Neural cell (in vitro differentiated cells): Measurements from ENCODE around the gene KIF23. TPM values are rescaled to one million over a fixed set of nuclear protein-coding genes. Genes with fewer than 3 reads are reported as not detected.

Source experiments
- H2AFZ ChIP-seq: fragments of 200-600, 300-800 bp; sonication (generic), shearing (Covaris generic); 2 replicates; pipeline ENCODE4 v1.6.0; 2014; ENCODE audit warnings: low read depth, mild to moderate bottlenecking, antibody characterized with exemption, low read length, moderate library complexity
- H3F3A ChIP-seq: fragments of 200-600 bp; shearing (Covaris generic); 2 replicates; pipeline ENCODE4 v1.6.1; 2016; ENCODE audit warnings: mild to moderate bottlenecking, moderate library complexity, mixed read lengths, antibody characterized with exemption, low read length; ENCODE audit not compliant: insufficient read depth, poor library complexity, severe bottlenecking
- H3K27ac ChIP-seq: fragments of 200-600, 300-800 bp; sonication (generic), shearing (Covaris generic); 2 replicates; pipeline ENCODE4 v1.5.1; 2014; ENCODE audit warnings: mild to moderate bottlenecking, low read length, moderate library complexity
- H3K27me3 ChIP-seq: fragments of 300-800, 200-600 bp; sonication (generic), shearing (Covaris generic); 2 replicates; pipeline ENCODE4 v1.6.0; 2014; ENCODE audit warnings: mild to moderate bottlenecking, low read depth, low read length, moderate library complexity; ENCODE audit not compliant: insufficient read depth
- H3K36me3 ChIP-seq: fragments of 300-800, 200-600 bp; sonication (generic), shearing (Covaris generic); 2 replicates; pipeline ENCODE4 v1.5.1; 2014; ENCODE audit warnings: mild to moderate bottlenecking, antibody characterized with exemption, low read length, moderate library complexity; ENCODE audit not compliant: insufficient read depth
- H3K4me2 ChIP-seq: fragments of 300-800, 200-600 bp; sonication (generic), shearing (Covaris generic); 2 replicates; pipeline ENCODE4 v1.6.0; 2014; ENCODE audit warnings: mild to moderate bottlenecking, low read length
- H3K4me3 ChIP-seq: fragments of 300-800, 200-600 bp; sonication (generic), shearing (Covaris generic); 2 replicates; pipeline ENCODE4 v1.5.1; 2014; ENCODE audit warnings: mild to moderate bottlenecking, low read length, moderate library complexity
- H3K79me2 ChIP-seq: fragments of 200-600 bp; shearing (Covaris generic); replicated peaks from 2 replicates; pipeline ENCODE4 v1.6.0; 2014; ENCODE audit warnings: mild to moderate bottlenecking, low read length, moderate library complexity; ENCODE audit not compliant: insufficient read depth
- H3K9ac ChIP-seq: fragments of 300-800, 200-600 bp; sonication (generic), shearing (Covaris generic); 2 replicates; pipeline ENCODE4 v1.6.1; 2016; ENCODE audit warnings: mild to moderate bottlenecking, low read length, mixed read lengths
- H3K9me2 ChIP-seq: fragments of 200-600 bp; shearing (Covaris generic); 2 replicates; pipeline ENCODE4 v1.6.1; 2016; ENCODE audit warnings: mild to moderate bottlenecking, low read length, mixed read lengths; ENCODE audit not compliant: insufficient read depth
- H3K9me3 ChIP-seq: fragments of 200-600, 300-800 bp; sonication (generic), shearing (Covaris generic); 2 replicates; pipeline ENCODE4 v1.6.1; 2016; ENCODE audit warnings: mild to moderate bottlenecking, mixed run types, low read length, moderate library complexity, mixed read lengths
- H4K20me1 ChIP-seq: fragments of 200-600 bp; shearing (Covaris generic); 2 replicates; pipeline ENCODE4 v1.6.1; 2016; ENCODE audit warnings: mild to moderate bottlenecking, mixed run types; ENCODE audit not compliant: insufficient read depth
- CTCF ChIP-seq: fragments of 450-650 bp; IDR thresholded peaks from 2 replicates; pipeline ENCODE4 v1.5.1; 2014; ENCODE audit warnings: antibody characterized with exemption, mild to moderate bottlenecking, moderate library complexity; ENCODE audit not compliant: poor library complexity, severe bottlenecking
- EP300 ChIP-seq: fragments of 450-650 bp; conservative IDR thresholded peaks from 2 replicates; pipeline ENCODE4 v1.6.1; 2014; ENCODE audit warnings: antibody characterized with exemption, mild to moderate bottlenecking, moderate library complexity; ENCODE audit not compliant: poor library complexity, severe bottlenecking
- EZH2 ChIP-seq: fragments of 200-600, 300-800 bp; shearing (Covaris generic), sonication (generic); IDR thresholded peaks from 2 replicates; pipeline ENCODE4 v1.6.1; 2014; ENCODE audit warnings: antibody characterized with exemption, low read length, borderline replicate concordance, mild to moderate bottlenecking; ENCODE audit not compliant: insufficient read depth, poor library complexity, severe bottlenecking
- MXI1 ChIP-seq: fragments of 450-650 bp; conservative IDR thresholded peaks from 2 replicates; pipeline ENCODE4 v1.6.1; 2014; ENCODE audit warnings: antibody characterized with exemption, mild to moderate bottlenecking; ENCODE audit not compliant: poor library complexity, severe bottlenecking
- POLR2AphosphoS5 ChIP-seq: IDR thresholded peaks from 2 replicates; pipeline ENCODE4 v1.6.1; 2012
- RAD21 ChIP-seq: fragments of 450-650 bp; conservative IDR thresholded peaks from 2 replicates; pipeline ENCODE4 v1.6.1; 2014; ENCODE audit warnings: antibody characterized with exemption, mild to moderate bottlenecking, moderate library complexity
- REST ChIP-seq: IDR thresholded peaks from 2 replicates; pipeline ENCODE4 v1.6.1; 2012; ENCODE audit warnings: borderline replicate concordance
- SMC3 ChIP-seq: fragments of 450-650 bp; conservative IDR thresholded peaks from 2 replicates; pipeline ENCODE4 v1.6.1; 2014; ENCODE audit warnings: antibody characterized with exemption, mild to moderate bottlenecking, moderate library complexity; ENCODE audit not compliant: poor library complexity
- TAF1 ChIP-seq: IDR thresholded peaks from 2 replicates; pipeline ENCODE4 v1.6.1; 2012; ENCODE audit warnings: low read depth
- polyA plus RNA-seq: library from polyadenylated mRNA; depleted of rRNA; stranded (reverse); fragments of >200 nt; gene quantifications from 2 replicates; pipeline ENCODE4 v1.2.3, GENCODE V29; 2014

Gene KIF23
- polyA plus RNA-seq, 1 donor from 2014 or later: 1.7 TPM

GRCh38 chr15:69384626-69385598 lies 29.2 kb upstream of the KIF23 start:
- Histone ChIP-seq H3K9ac (no peak overlapping the region), H3K27me3 (no peaks in the 10 kb centered on the region), H3K9me3 (no peaks in the 10 kb centered on the region), H2AFZ (no peak overlapping the region), H3K4me3 (no peak overlapping the region), H3K36me3 (no peaks in the 10 kb centered on the region), H3K79me2 (no peaks in the 10 kb centered on the region), H3K27ac (no peak overlapping the region), H3K9me2 (no peaks in the 10 kb centered on the region), H3F3A (no peaks in the 10 kb centered on the region), H3K4me2 (no peak overlapping the region), H4K20me1 (no peaks in the 10 kb centered on the region)
- TF ChIP-seq EP300 (no peak), POLR2AphosphoS5 (no peak), RAD21 (no peak), MXI1 (no peak), TAF1 (no peak), REST (no peak), SMC3 (no peak), CTCF (no peak), EZH2 (no peak)

- no peak for TF ChIP-seq EP300
- TF ChIP-seq TAF1: no peak
- TF ChIP-seq RAD21: no peak
- no peak for TF ChIP-seq SMC3
- TF ChIP-seq MXI1: no peak
- TF ChIP-seq POLR2AphosphoS5: no peak
- no peak overlapping the region for H3K9ac ChIP-seq
- no peaks in the 10 kb centered on the region for H4K20me1 ChIP-seq
These were observed 28.3 kb upstream of the KIF23 start for GRCh38 chr15:69385831-69386230.

More at GRCh38 chr15:69385831-69386230, 28.3 kb upstream of the KIF23 start:
- no peaks in the 10 kb centered on the region for H3K9me3 ChIP-seq
- no peak overlapping the region for H3K4me3 ChIP-seq
- H3K27me3 ChIP-seq: no peaks in the 10 kb centered on the region
- no peaks in the 10 kb centered on the region for H3K9me2 ChIP-seq
- no peak overlapping the region for H3K4me2 ChIP-seq
- no peak overlapping the region for H2AFZ ChIP-seq
- H3K79me2 ChIP-seq: no peaks in the 10 kb centered on the region
- H3F3A ChIP-seq: no peaks in the 10 kb centered on the region
- no peak overlapping the region for H3K27ac ChIP-seq
- H3K36me3 ChIP-seq: no peaks in the 10 kb centered on the region
